HepG2 (cell line): ENCODE measurements around the gene UTS2R. TPM values are rescaled to one million over a fixed set of nuclear protein-coding genes. Genes with fewer than 3 reads are reported as not detected.

Experiments used
- AKAP8 ChIP-seq: sonication (generic); formaldehyde crosslinking; IDR thresholded peaks from 2 replicates; pipeline ENCODE4 v1.5.1; 2020; ENCODE audit warnings: mild to moderate bottlenecking, missing genetic modification reagents
- FOSL2 ChIP-seq: sonication (generic); formaldehyde crosslinking; IDR thresholded peaks from 2 replicates; pipeline ENCODE4 v1.4.0; 2020; ENCODE audit warnings: missing genetic modification reagents
- HOXA5 ChIP-seq: sonication (generic); formaldehyde crosslinking; IDR thresholded peaks from 2 replicates; pipeline ENCODE4 v1.4.0; 2020; ENCODE audit warnings: missing genetic modification reagents
- MTERF4 ChIP-seq: sonication (generic); formaldehyde crosslinking; IDR thresholded peaks from 2 replicates; pipeline ENCODE4 v1.8.0; 2023; ENCODE audit warnings: mild to moderate bottlenecking, missing genetic modification reagents
- NFYC ChIP-seq: IDR thresholded peaks from 2 replicates; pipeline ENCODE4 v1.6.1; 2016; ENCODE audit warnings: missing genetic modification reagents, missing compliant biosample characterization
- TEAD3 ChIP-seq: optimal IDR thresholded peaks from 2 replicates; pipeline ENCODE3; 2016; ENCODE audit warnings: borderline replicate concordance
- TFE3 ChIP-seq: IDR thresholded peaks from 2 replicates; pipeline ENCODE4 v1.6.1; 2016
- ZBTB21 ChIP-seq: sonication (generic); formaldehyde crosslinking; IDR thresholded peaks from 2 replicates; pipeline ENCODE4 v1.4.0; 2020; ENCODE audit warnings: missing genetic modification reagents
- ZHX2 ChIP-seq, 2 experiments: sonication (generic) in 1 of 2; formaldehyde crosslinking in 1 of 2; IDR thresholded peaks; 2 replicates each; pipeline versions ENCODE4 v1.6.1 to v1.9.0; 2014 to 2022; ENCODE audit warnings: antibody characterized with exemption in 1 of 2, borderline replicate concordance in 1 of 2, inconsistent platforms in 1 of 2, low read depth in 1 of 2, missing genetic modification reagents in 1 of 2
- ZNF205 ChIP-seq: IDR thresholded peaks from 2 replicates; pipeline ENCODE4 v1.6.1; 2018; ENCODE audit warnings: missing biosample characterization, missing genetic modification reagents
- ZNF292 ChIP-seq: sonication (generic); formaldehyde crosslinking; IDR thresholded peaks from 2 replicates; pipeline ENCODE4 v1.8.1; 2022; ENCODE audit warnings: mild to moderate bottlenecking, low read depth, missing genetic modification reagents, borderline replicate concordance
- ZNF550 ChIP-seq: sonication (generic); formaldehyde crosslinking; IDR thresholded peaks from 2 replicates; pipeline ENCODE4 v1.4.0; 2020; ENCODE audit warnings: mild to moderate bottlenecking, missing genetic modification reagents, borderline replicate concordance
- ZNF883 ChIP-seq: sonication (generic); formaldehyde crosslinking; IDR thresholded peaks from 2 replicates; pipeline ENCODE4 v1.5.1; 2020; ENCODE audit warnings: mild to moderate bottlenecking, missing genetic modification reagents; ENCODE audit errors: not compliant biosample characterization
- polyA plus RNA-seq, 8 experiments: library from polyadenylated mRNA; depleted of rRNA in 3 of 8; stranded (reverse) in 7 of 8; unstranded in 1 of 8; fragments of >200 nt; fragmentation: Illumina TruSeq in 4 of 8; extraction: Trizol in 4 of 8; gene quantifications; 2 replicates each; pipeline versions ENCODE4 v1.2.1 to v1.2.3, GENCODE V29; 2011 to 2016; ENCODE audit warnings: low read depth in 4 of 8, missing spikeins in 1 of 8, mixed read lengths in 1 of 8; ENCODE audit not compliant: insufficient read depth in 1 of 8
- total RNA-seq, 5 experiments: library from RNA; depleted of rRNA; stranded (reverse); fragments of >200 nt; fragmentation: Illumina TruSeq; extraction: Trizol; gene quantifications; 2 replicates each; pipeline ENCODE4 v1.2.3, GENCODE V29; 2016; ENCODE audit warnings: low read depth in 1 of 5
- TF ChIP-seq, protein P1 (sequence below): sonication (generic); formaldehyde crosslinking; IDR thresholded peaks from 2 replicates; pipeline ENCODE4 v1.8.1; 2023; ENCODE audit warnings: mild to moderate bottlenecking, missing genetic modification reagents, borderline replicate concordance
- TF ChIP-seq, protein P2 (sequence below), 2 experiments: sonication (generic) in 1 of 2; formaldehyde crosslinking in 1 of 2; IDR thresholded peaks; 2 replicates each; pipeline versions ENCODE4 v1.4.0 to v1.6.1; 2018 to 2020; ENCODE audit warnings: missing genetic modification reagents in 2 of 2, borderline replicate concordance in 1 of 2, low read depth in 1 of 2, mild to moderate bottlenecking in 1 of 2, missing biosample characterization in 1 of 2

UTS2R gene
- total and polyA plus RNA-seq, 2 of the 13 experiments (the other 11 are each of a cell fraction or from before 2014, with no cell fraction given): 0.13 to 0.15 TPM

DNA sequence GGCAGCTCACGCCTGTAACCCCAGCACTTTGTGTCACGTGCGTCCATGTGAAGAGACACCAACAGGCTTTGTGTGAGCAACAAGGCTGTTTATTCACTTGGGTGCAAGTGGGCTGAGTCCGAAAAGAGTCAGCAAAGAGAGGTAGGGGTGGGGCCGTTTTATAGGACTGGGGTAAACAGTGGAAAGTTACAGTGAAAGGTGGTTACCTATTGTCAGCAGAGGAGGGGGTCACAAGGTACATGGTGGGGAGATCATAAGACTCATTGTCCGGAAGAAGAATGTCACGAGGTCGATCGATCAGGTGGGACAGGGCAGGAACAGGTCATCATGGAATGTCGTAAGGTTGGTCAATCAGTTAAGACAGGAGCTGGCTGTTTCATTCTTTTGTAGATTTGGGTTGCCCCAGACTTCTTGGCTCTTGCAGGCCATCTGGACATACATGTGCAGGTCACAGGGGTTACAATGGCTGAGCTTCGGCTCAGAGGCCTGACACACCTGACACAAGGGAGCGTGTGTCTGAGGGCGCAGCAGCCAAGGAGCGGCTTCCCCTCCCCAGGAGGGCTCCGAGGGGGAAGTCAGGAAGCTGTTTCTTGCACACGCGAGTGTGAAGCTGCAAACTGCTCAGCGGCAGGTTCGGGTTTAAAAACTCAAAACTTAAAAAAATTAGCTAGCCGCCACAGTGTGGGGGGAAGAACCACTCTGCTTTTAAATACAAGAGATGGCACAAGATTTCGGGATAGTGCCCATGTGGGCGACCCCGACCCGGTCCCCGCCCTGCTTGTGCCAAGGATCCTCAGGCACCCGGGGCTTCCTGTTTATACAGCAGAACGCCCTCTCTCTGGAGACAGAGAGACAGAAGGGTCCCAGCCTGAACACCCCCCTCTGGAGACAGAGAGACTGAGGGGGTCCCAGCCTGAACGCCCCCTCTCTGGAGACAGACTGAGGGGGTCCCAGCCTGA, 24.9 kb upstream of the UTS2R start (continued):
- TF ChIP-seq ZHX2 (IDR thresholded peaks at IDR 0.05; ENCODE audit: low read depth) (peak; percentile 84), ZHX2 (CRISPR knock-in tag; IDR thresholded peaks at IDR 0.05; ENCODE audit: borderline replicate concordance) (0 out of 2 replicates have a peak, but pooled peaks have one; percentile 40), MTERF4 (CRISPR knock-in tag) (0 out of 2 replicates have a peak, but pooled peaks have one; percentile 32), ZNF205 (CRISPR knock-in tag) (peak; percentile 96), HOXA5 (CRISPR knock-in tag) (peak; percentile 90), ZBTB21 (CRISPR knock-in tag) (peak; percentile 77; the same call in 1 of the 2 replicates), NFYC (CRISPR knock-in tag) (0 out of 2 replicates have a peak, but pooled peaks have one; percentile 37), TEAD3 (CRISPR knock-in tag) (peak; percentile 99), AKAP8 (CRISPR knock-in tag) (peak; percentile 90; the same call in 1 of the 2 replicates), TFE3 (CRISPR knock-in tag) (peak; percentile 100), FOSL2 (CRISPR knock-in tag) (peak; percentile 97), ZNF550 (no peak; the same call in 1 of the 2 replicates), ZNF292 (CRISPR knock-in tag) (peak; percentile 80; the same call in 1 of the 2 replicates), ZNF883 (CRISPR knock-in tag) (peak; percentile 17)
- TF ChIP-seq, protein P1, sequence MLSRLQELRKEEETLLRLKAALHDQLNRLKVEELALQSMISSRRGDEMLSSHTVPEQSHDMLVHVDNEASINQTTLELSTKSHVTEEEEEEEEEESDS (CRISPR knock-in tag): peak; percentile 61; the same call in 1 of the 2 replicates
- TF ChIP-seq, protein P2, sequence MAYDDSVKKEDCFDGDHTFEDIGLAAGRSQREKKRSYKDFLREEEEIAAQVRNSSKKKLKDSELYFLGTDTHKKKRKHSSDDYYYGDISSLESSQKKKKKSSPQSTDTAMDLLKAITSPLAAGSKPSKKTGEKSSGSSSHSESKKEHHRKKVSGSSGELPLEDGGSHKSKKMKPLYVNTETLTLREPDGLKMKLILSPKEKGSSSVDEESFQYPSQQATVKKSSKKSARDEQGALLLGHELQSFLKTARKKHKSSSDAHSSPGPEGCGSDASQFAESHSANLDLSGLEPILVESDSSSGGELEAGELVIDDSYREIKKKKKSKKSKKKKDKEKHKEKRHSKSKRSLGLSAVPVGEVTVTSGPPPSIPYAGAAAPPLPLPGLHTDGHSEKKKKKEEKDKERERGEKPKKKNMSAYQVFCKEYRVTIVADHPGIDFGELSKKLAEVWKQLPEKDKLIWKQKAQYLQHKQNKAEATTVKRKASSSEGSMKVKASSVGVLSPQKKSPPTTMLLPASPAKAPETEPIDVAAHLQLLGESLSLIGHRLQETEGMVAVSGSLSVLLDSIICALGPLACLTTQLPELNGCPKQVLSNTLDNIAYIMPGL (CRISPR knock-in tag; IDR thresholded peaks at IDR 0.05; ENCODE audit: borderline replicate concordance in 1 of 2, low read depth in 1 of 2): peak in 1 of 2 experiments; percentile 77; a peak in 2 of 4 replicates
